ENCODE data around the gene COX8C. TPM values are rescaled to one million over a fixed set of nuclear protein-coding genes. Genes with fewer than 3 reads are reported as not detected.

Gene COX8C, protein sequence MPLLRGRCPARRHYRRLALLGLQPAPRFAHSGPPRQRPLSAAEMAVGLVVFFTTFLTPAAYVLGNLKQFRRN
- total RNA-seq: not detected in 2 replicates

DNA sequence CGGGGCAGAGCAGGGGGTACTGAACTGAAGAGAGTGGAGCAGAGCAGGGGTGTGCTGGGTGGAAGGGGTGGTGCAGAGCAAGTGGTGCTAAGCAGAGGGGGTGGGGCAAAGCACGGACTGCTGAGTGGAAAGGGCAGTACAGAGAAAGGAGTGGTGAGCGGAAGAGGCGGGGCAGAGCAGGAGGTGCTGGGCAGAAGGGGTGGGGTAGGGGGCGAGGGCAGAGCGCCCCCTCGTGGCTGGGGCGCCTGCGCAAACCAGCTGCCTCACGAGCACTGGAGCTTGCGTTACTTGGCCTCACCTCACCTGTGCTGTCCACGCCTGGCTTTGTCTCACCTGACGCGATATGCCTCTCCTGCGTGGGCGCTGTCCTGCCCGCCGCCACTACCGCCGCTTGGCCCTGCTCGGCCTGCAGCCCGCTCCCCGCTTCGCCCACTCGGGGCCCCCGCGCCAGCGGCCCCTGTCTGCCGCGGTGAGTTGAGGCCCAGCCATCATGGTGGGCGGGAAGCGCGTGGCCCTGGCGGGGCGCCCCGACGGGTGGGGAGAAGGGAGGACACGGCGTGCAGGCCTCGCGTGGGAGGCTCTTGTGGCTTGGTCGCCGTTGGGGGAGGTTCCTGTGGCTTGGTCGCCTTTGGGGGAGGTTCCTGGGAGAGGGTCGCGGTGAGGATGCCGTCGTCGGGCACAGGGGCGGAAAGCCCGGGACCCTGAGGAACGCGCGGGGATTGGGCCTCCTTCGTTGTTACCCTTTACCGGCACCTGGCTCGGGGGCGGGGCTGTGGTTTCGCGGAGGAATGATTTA, at the start of gene COX8C:
COX8C (plus strand) TSS at position 257 of the 796 bp plus-strand sequence; CDS start at position 344, 87 bp downstream.
- intact Hi-C loops (cut with micrococcal nuclease): no loop called here

DNA sequence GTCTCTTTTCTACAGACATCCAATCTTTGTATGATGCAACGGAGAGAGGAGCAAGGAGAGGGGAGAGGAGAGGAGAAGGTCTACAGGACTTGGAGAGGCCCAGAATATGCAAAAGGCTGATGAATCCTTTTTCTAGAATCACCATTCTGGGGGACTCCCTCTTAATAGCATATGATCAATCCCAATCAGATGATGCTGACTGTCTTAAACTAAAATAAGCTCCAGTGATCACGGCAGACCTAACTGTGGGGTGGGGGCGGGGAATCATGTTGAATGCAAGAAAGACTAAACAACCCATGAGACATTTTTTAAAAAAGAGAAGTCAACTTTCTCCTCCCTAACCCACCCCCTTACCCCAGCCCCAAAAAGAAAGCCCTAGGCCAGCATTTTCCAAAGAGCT, 47.6 kb upstream of the COX8C start:
- intact Hi-C loops (cut with micrococcal nuclease): no loop called here

DNA sequence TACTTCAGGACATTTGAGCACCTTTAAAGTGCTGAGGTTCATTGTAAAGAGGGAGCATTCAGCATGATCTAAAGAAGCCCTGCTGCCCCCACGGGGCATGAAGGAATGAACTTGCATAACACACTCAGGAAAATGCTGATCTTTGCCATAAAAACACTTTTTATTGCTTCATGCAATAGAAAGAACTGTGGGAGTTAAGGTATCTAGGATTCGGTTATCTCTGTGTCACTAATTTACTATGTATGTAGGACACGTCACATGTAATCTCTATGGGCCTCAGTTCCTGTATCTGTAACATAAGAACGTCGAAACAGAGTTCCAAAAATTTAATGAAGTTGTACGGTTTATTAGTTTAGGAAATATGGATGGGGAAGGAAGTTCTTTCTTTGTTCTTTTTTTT, 47.1 kb upstream of the COX8C start:
- intact Hi-C loops (cut with micrococcal nuclease): no loop called here

DNA sequence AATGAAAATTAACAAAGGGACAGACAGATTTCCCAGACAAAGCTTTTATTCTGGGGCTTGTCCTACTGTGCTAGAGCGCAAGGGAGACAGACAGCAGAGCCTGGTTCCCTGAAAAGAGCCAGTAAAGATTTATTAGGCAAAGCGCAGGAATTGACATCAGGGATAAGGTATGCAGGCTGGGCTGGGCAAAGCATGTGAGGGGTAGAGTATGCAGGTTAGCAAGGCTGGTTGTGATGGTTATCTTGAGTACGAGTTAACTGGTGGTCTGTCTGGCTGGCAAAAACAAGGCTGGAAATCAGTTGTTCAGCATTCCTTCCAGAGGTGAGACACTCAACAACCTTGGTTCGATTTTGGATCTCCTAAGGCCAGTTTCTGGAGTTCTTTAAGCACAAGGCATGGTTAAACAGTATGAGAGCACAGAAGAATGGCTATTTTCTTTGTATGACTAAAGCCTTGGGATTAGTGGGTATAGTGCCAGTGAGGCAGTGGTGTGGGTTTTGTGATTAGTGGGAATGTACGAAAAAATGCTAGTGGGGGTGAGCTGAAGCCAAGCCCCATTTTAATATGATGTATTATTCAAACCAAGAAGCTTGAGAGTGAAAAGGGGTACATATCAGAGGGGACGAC, 45.0 kb upstream of the COX8C start:
- intact Hi-C loops (cut with micrococcal nuclease): no loop called here

DNA sequence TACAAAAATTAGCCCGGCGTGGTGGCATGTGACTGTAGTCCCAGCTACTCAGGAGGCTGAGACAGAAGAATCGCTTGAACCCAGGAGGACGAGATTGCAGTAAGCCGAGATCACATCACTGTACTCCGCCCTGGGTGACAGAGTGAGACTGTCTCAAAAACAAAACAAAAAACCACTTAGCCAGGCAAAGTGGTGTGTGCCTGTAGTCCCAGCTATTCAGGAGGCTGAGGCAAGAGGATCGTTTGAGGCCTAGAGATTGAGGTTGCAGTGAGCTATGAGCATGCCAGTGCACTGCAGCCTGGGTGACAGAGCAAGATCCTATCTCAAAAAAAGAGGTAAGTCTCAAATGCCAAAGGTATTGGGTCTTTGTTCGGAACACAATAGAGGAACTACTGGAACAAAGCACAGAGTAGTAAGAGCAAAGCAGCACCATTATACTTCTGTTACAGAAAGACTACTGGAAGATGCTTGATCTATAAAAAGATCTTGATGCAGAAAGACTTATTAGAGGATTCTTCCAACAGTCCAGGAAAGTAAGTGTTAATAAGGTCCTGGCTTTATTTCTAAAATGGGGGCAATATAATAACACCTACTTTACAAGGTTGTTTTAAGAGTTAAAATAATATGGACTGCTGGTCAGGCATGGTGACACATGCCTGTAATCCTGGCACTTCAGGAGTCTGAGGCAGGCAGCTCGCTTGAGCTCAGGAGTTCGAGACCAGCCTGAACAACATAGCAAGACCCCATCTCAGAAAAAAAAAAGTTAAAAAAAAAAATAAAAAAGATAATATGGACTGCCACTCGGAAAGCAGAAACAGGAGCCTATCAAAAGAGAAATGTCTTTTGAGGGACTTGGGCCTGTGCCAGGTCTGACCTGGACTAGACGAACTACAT, 44.0 kb upstream of the COX8C start:
- intact Hi-C loops (cut with micrococcal nuclease): no loop called here

DNA sequence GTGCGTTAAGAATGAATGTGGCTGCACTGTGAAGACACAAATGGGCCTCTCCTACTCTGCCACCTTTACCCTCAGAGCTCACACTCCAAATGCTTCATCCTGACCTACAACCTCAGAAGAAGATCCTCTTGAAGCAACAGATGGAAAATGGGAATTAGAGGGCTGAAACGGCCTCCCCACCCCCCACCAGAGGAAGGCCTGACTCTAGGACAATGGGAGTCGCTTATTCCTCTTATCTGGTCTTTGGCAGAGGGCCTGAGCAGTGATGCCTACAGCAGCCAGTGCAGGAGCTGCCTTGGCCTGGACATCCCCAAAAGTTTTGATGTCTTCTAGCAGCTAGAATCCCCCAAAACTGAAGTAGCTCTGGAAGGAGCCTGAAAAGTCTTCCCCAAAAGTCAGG, 43.3 kb upstream of the COX8C start:
- intact Hi-C loops (cut with micrococcal nuclease): no loop called here

DNA sequence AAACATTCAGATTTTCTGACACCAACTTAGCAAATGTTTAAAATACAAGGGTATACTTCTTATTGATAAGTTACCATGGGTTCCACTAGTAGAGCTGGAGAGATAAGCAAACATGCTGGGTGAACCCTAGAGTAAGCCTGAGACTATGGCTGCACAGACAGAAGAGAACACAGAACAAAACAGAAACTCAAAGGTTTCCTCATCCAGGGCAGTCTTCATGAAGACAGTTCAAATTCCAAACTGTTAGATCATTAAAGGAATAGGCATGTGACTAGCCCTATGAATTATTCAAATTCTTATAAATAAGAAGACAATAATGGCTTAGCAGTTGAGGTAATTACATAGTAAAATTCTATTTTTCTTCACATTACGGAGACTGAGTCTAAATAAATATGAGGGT, 42.2 kb upstream of the COX8C start:
- intact Hi-C loops (cut with micrococcal nuclease): no loop called here

DNA sequence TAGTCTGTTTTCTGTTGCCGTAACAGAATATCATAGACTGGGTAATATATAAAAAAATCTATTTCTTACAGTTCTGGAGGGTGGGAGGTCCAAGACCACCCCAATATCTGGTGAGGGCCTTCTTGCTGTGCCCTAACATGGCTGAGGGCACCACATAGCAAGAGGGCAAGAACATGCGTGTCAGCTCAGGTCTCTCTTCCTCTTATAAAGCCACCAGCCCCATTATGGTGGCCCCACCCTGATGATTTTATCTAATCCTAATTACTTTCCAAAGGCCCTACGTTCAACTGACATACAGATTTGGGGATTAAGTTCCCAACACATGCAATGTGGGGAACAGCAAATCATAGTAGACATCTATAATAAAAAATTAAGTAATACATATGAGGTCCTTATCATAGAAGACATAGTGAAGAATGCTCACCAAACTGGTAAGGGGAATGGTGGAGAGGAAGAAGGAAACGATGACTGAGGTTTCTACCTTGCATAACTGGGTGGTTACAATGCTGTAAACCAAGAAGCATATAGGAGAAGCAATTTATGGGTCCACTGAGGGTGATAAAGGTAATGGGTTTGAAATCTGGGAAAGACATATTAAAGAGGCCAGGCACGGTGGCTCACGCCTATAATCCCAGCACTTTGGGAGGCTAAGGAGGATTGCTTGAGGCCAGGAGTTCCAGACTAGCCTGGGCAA, 41.1 kb upstream of the COX8C start:
- intact Hi-C loops (cut with micrococcal nuclease): no loop called here

DNA sequence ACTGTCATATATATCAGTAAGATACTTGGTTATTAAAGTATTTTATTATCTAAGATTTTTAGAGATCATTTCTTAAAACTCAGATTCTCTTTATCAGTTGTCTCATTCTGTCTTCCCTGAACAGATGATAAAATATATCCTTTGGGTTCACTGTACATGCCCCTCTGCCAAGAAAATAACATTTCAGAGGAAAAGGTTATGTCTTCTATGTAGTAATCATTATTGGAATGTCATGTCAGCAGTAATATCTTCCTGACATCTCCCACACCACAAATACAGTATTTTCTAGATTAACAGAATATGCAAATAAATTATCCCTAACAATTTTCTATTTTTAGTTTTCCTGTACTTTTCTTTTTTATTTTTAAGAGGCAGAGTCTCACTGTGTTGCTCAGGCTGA, 40.2 kb upstream of the COX8C start:
- intact Hi-C loops (cut with micrococcal nuclease): no loop called here

DNA sequence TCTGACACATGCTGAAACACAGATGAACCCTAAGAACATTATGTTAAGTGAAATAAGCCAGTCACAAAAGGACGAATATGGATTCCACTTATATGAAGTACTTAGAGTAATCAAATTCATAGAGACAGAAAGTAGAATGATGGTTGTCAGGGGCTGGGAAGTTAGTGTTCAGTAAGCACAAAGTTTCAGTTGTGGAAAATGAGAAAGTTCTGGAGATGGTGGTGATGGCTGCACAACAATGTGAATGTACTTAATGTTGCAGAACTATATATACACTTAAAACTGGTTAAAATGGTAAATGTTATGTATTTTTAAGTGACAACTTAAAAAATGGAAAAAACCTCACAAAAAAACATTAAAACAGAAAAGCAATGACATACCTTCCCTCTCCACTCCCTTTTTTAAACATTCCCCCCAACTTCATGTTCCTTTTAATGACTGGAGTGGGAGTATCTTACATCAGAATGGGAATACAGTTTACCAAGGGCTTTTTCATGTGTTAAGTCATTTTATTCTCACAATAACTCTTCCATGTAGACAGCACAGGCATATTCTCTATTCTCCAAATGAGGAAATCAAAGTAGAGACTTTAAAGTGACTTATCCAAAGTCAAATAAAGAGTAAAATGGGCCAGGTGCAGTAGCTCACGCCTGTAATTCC, 38.2 kb upstream of the COX8C start:
- intact Hi-C loops (cut with micrococcal nuclease): no loop called here

DNA sequence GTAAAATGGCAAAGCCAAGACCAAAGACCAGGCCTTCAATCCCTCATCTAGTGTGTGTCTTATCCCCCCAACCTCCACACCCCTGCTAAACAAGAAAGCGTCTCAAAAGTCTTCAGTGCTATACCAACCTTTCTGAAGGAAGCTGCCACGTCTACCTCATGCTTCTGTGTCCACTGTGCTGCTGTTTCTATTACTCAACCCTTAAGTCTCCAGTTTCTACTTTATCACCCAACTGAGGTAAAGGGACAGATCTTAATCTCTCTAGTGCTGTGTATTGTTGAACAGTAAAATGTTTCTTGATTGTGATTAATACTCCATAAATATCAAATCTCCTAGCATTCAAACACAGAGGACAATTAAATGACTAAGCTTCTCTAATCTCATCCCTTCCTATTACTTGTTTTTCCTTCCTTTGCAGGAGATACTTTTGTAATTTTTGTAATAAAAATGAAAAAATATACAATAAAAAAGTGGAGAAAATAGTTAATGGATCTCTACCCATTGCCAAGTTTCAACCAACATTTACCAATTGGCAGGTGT, 37.5 kb upstream of the COX8C start:
- intact Hi-C loops (cut with micrococcal nuclease): no loop called here

DNA sequence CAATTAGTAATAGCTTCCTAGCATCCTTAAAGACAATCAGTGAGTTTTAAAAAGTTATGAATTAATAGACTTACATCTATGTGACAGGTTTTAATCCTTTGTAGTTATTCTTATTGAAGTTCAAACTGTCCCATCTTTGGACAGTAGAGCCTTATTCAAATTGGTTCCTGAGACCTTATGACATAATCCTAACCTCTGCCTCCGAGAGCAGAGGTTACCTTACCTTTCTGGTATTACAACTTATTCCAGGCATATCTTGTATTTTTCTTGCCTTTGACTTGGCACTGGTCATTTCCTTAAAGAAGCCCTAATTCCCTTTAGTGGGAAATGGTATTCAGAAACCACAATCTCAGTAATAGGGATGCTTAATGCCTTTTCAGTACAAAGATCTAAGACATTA, 35.9 kb upstream of the COX8C start:
- intact Hi-C loops (cut with micrococcal nuclease): no loop called here

DNA sequence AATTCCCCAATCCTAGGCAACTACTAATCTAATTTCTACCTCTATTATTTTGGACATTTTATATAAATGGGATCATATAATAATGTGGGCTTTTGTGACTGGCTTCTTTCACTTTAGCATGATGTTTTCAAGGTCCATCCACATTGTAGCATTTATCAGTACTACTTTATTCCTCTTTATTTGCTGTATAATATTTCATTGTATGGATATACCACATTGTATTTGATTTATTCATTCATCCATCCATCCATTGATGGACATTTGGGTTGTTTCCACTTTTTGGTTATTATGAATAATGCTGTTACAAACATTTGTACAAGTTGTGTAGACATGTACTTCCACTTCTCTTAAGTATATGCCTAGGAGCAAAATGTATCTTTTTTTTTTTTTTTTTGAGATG, 31.4 kb upstream of the COX8C start:
- intact Hi-C loops (cut with micrococcal nuclease): no loop called here

DNA sequence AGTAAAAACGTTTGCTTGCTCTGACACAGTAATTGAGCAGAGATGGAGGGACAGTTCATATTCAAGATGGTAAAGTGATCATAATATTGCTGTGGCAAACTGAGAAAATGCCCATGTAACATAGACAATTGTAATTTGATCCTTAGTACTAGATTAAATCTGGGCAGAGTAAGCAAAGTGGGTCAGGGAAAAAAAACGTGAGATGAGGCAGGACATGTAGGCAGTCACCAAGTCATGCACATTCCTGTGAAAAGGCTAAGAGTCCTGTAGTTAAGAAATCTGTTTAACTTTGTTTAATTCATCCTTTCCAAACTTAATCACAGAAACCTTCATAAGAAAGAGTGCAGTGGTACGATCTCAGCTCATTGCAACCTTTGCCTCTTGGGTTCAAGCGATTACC, 30.3 kb upstream of the COX8C start:
- intact Hi-C loops (cut with micrococcal nuclease): no loop called here

DNA sequence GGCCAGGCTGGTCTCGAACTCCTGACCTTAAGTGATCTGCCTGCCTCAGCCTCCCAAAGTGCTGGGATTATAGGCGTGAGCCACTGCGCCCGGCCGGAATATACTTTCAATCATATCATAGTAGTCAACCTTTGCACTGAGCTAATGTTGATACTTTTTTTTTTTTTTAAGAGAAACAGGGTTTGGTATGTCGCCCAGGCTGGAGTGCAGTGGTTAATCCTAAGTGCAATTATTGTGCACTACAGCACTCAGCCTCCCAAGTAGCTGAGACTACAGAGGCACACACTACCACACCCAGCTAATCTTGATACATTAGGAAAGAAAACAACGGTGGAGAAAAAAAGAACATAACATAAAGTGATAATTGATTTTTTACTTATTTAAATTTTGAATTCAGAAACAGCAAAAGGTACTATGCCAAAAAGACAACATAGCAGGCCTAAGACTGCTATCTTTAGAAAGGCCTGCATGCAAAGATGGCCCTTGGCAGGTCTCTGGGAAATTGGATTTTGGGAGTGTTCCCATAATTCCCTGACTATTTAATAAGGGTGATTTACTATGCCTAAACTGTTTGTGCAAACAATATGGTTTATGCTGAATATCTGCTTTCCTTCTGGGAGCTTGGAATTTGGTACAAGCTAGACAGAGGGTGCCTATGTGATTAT, 29.6 kb upstream of the COX8C start:
- intact Hi-C loops (cut with micrococcal nuclease): no loop called here

DNA sequence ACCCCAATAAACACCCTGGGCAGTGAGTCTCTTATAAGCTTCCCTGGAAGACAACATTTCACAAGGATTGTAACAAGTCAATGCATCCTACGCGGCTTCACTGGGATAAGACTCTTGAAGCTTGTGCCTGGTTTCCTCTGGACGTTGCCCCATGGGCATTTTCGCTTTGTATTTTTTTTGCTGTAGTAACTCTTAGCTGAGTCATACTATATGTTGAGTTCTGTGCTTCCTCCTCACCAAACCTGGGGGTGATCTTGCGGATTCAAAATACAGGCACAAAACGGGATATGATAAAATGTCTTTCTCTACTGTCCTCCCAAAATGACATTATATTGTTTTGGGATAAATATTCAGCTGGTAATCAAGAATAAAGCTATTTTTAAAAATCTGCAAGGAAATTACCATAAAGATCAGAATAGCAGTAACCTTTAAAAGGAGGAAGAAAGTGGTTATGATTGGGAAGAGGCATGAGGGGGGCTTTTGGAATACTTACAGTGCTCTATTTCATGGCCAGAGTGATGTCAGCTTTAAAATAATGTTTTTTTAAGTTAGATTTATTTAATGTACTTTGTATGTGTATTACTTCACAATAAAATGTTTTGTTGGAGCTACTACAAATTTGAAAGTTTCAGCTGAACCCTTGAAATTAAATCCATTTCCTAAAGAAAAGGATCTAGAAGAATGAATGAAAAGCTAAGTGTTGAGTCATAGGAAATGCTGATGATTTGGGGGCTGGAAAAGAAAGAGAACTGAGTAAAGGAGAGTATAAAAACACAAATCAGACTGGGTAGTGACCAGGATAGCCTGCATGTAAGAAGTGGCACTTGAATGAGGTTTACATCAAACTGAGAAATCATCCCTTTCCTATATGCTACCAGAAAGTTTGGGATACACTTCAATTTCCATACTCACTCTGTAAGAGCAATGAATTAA, 28.8 kb upstream of the COX8C start:
- intact Hi-C loops (cut with micrococcal nuclease): no loop called here

DNA sequence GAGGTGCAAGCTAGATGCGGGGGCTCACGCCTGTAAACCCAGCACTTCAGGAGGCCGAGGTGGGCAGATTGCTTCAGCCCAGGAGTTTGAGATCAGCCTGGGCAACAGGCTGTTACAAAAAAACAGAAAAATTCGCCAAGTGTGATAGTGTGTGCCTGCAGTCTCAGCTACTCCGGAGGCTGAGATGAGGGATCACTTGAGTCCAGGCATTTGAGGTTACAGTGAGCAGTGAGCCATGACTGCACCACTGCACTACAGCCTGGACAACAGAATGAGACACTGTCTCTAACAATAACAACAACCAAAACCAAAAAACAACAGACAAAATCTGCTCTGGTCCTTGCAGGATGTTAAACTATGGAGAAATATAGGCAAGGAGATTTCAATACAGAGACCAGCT, 28.1 kb upstream of the COX8C start:
- intact Hi-C loops (cut with micrococcal nuclease): no loop called here

DNA sequence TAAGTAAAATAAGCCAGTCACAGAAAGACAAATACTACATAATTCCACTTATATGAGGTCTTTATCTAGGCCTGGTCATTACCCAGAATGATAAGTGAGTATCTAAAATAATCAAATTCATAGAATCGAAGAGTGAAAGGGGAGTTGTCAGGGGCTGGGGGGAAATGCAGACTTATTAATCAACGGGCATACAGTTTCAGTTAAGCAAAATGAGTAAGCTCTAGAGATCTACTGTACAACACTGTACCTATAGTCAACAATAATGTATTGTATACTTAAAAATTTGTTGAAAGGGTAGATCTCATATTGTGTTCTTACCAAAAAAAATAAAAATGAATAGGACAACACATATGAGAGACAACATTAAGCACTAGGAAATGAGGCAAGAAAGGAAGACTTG, 27.5 kb upstream of the COX8C start:
- intact Hi-C loops (cut with micrococcal nuclease): no loop called here

DNA sequence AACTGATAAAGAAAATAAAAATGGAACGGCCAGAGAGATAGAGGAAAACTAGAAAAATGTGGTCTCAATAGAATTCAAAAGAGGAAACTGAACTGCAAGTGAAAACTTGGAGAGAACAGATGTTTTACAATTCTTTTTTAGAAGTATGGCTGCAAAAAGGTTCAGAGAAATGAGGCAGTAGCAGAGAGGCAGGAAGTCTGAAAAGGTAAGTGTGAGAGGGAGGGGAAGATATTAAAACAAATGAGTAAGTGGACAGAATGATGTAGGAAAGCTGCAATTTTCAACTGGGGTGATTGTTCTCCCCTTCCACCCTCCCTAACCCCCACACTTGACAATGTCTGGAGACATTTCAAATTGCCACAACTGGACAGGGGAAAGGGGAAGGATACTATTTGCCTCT, 27.0 kb upstream of the COX8C start:
- intact Hi-C loops (cut with micrococcal nuclease): loop anchor here (10.0 kb wide), 1 partner anchor 1395 kb away; no protein-coding TSS in a partner anchor
